ENCODE results near the gene NFYC.

DNA sequence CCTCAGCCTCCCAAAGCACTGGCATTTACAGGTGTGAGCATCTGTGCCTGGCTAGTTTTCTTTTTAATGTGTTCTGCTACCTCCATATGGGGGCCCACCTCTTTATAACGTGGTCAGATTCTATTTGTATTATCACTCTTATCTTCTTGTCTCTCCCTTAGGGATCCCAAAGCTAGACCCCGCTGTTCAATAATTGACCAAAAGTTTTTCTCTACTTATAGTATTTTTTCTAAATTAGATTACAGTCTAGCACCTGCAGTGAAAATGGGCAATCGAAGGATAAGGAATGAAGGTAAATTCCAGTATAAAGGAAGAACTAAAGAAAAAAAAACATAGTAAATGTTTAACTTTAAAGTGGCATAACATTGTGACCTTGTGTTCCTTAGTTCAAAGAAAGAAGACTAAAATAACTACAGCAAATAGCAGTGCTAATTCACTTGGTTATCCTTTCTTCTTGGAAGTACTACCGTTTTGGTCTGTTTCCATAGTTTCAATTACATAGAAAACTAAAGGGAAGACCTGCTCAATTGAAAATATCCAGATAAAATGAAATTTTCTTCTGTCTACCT is 24.1 kb downstream of the NFYC start:
- TF ChIP-seq EZH2 (IDR thresholded peaks at IDR 0.05; ENCODE audit: low read depth, unreplicated experiment) = no peak
- TF ChIP-seq, protein P1, sequence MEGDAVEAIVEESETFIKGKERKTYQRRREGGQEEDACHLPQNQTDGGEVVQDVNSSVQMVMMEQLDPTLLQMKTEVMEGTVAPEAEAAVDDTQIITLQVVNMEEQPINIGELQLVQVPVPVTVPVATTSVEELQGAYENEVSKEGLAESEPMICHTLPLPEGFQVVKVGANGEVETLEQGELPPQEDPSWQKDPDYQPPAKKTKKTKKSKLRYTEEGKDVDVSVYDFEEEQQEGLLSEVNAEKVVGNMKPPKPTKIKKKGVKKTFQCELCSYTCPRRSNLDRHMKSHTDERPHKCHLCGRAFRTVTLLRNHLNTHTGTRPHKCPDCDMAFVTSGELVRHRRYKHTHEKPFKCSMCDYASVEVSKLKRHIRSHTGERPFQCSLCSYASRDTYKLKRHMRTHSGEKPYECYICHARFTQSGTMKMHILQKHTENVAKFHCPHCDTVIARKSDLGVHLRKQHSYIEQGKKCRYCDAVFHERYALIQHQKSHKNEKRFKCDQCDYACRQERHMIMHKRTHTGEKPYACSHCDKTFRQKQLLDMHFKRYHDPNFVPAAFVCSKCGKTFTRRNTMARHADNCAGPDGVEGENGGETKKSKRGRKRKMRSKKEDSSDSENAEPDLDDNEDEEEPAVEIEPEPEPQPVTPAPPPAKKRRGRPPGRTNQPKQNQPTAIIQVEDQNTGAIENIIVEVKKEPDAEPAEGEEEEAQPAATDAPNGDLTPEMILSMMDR (conservative IDR thresholded peaks at IDR 0.05; ENCODE audit: low read depth in 2 of 2) = no peak
- TF ChIP-seq, protein P2, sequence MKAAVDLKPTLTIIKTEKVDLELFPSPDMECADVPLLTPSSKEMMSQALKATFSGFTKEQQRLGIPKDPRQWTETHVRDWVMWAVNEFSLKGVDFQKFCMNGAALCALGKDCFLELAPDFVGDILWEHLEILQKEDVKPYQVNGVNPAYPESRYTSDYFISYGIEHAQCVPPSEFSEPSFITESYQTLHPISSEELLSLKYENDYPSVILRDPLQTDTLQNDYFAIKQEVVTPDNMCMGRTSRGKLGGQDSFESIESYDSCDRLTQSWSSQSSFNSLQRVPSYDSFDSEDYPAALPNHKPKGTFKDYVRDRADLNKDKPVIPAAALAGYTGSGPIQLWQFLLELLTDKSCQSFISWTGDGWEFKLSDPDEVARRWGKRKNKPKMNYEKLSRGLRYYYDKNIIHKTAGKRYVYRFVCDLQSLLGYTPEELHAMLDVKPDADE (IDR thresholded peaks at IDR 0.05) = no peak

All from GM23338 (cell line).